Measurements from ENCODE around the gene PGLYRP4.

DNA sequence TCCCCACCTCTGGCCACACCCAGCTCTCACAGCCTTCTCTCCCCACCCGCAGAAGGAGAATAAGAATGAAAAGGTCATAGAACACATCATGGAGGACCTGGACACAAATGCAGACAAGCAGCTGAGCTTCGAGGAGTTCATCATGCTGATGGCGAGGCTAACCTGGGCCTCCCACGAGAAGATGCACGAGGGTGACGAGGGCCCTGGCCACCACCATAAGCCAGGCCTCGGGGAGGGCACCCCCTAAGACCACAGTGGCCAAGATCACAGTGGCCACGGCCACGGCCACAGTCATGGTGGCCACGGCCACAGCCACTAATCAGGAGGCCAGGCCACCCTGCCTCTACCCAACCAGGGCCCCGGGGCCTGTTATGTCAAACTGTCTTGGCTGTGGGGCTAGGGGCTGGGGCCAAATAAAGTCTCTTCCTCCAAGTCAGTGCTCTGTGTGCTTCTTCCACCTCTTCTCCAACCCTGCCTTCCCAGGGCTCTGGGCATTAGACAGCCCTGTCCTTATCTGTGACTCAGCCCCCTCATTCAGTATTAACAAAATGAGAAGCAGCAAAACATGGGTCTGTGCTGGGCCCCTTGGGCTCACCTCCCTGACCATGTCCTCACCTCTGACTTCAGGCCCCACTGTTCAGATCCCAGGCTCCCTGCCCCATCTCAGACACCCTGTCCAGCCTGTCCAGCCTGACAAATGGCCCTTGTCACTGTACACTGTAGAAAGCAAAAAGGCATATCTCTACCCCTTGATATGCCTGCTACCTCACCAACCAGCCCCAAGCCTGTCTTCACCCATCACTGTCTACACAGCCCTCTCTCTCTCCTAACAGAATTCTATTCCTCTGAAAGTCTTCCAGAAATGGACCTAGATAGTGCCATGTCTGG is 12.2 kb upstream of the PGLYRP4 start:
- TF ChIP-seq RARB (CRISPR knock-in tag; IDR thresholded peaks at IDR 0.05), result no peak
- TF ChIP-seq, protein P1, sequence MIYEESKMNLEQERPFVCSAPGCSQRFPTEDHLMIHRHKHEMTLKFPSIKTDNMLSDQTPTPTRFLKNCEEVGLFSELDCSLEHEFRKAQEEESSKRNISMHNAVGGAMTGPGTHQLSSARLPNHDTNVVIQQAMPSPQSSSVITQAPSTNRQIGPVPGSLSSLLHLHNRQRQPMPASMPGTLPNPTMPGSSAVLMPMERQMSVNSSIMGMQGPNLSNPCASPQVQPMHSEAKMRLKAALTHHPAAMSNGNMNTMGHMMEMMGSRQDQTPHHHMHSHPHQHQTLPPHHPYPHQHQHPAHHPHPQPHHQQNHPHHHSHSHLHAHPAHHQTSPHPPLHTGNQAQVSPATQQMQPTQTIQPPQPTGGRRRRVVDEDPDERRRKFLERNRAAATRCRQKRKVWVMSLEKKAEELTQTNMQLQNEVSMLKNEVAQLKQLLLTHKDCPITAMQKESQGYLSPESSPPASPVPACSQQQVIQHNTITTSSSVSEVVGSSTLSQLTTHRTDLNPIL (CRISPR knock-in tag; IDR thresholded peaks at IDR 0.05; ENCODE audit: low read depth), result no peak

All from SK-N-SH treated with all-trans-retinoic acid at 6 μM for 48 hours (cell line).